Retinal pigment epithelial cell (primary cell): Measurements from ENCODE around the gene PHGDH.

ENCODE experiments used
- DNase-seq: peaks from one replicate; pipeline ENCODE4 v3.0.0-alpha.2; 2010; ENCODE audit warnings: low read depth
- H3K4me3 ChIP-seq: 2 replicates; pipeline ENCODE4 v1.5.1; 2011; ENCODE audit warnings: mild to moderate bottlenecking, low read length, control low read depth, moderate library complexity
- CTCF ChIP-seq: conservative IDR thresholded peaks from 2 replicates; pipeline ENCODE4 v1.5.1; 2011; ENCODE audit warnings: low read depth, low read length, control low read depth, inconsistent platforms

PHGDH gene

DNA sequence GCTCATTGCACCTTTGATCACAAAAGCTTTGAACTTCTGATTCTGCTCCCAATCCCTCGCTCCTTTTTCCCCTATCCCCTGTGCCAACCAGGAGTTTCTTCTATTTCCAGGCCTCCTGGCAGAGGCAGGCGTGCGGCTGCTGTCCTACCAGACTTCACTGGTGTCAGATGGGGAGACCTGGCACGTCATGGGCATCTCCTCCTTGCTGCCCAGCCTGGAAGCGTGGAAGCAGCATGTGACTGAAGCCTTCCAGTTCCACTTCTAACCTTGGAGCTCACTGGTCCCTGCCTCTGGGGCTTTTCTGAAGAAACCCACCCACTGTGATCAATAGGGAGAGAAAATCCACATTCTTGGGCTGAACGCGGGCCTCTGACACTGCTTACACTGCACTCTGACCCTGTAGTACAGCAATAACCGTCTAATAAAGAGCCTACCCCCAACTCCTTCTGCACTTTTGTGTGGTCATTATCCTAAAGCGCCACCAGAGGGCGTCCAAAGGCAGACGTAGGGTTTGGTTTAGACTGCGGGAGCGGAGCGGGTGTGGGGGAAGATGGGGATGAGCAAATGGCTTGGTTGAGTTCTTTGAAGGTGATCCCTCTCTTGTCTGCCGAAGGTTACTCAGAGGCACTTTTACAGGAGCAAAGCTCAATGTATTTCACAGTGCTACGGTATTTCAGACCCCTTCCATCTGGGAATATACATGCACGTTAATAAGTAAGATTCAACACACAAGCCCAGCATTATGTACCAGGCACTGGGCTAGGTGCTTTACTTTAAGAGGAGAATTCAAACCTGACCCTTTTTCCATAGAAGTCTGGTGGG is 32.3 kb downstream of the PHGDH start:
- peak; percentile 90 for TF ChIP-seq CTCF
- H3K4me3 ChIP-seq, result no peak overlapping the region
- no peak for DNase-seq

GRCh38 chr1:119744598-119744942 is 32.8 kb downstream of the PHGDH start:
- DNase-seq, result no peak
- no peak overlapping the region for H3K4me3 ChIP-seq
- no peak for TF ChIP-seq CTCF

DNA sequence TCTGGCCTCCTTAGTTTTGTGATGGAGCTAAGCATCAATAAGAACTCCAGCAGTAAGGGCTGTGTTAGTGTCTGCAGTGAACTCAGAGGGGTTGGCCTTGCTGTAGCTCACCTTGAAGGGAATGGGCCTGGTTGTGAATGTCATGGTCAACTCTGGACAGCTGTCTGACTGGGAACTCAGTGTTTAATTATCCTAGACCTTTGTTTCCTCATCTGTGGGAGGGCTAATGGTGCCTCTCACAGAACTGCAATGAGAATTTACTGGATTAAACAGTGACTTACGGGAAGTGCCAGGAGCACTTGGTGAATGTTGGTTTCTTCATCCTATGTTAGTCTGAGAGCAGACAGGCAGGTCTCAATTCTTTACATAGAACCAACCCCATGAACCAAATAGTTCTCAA is 33.3 kb downstream of the PHGDH start:
- DNase-seq, result no peak
- no peak for TF ChIP-seq CTCF
- H3K4me3 ChIP-seq, result no peak overlapping the region

DNA sequence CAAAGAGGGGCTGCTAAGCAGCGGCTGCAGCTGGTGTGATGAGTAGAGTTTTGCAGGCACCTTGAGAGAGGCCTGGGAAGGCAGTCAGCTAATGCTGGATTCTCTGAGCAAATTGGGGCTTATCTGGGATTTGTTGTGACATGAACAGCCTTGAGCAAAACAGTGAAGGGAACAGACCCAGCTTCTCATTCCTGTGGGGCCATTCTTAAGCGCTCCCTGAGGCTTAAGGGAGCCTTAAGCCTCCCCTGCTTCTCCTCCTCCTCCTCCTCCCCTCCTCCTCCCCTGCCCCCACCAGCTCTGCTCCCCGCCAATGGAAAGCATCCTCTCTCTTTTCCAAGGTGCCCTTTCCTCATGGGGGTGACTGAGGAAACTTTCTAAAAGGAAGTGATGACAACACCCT is 35.7 kb downstream of the PHGDH start:
- H3K4me3 ChIP-seq, result no peak overlapping the region
- TF ChIP-seq CTCF, result no peak
- no peak for DNase-seq

DNA sequence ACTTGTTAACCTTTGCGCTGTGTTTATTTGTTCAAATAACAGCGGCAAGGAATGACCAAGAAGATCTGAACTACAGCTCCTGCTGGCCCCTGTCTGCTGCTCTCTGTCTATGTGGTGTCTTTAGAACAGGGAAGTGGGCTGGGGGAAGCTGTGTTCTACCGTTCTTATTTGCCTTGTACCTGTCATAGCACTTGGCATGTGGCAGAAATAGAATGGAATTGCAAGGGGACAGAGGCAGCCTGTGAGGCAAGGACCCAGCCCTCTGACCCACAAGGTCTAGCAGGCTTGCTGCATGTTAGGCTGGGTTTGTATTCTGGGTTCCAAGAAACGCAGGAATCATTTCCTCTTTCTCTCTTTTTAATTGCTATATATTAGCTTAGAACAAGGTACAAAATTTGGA is 36.3 kb downstream of the PHGDH start:
- no peak for TF ChIP-seq CTCF
- H3K4me3 ChIP-seq, result no peak overlapping the region
- no peak for DNase-seq

DNA sequence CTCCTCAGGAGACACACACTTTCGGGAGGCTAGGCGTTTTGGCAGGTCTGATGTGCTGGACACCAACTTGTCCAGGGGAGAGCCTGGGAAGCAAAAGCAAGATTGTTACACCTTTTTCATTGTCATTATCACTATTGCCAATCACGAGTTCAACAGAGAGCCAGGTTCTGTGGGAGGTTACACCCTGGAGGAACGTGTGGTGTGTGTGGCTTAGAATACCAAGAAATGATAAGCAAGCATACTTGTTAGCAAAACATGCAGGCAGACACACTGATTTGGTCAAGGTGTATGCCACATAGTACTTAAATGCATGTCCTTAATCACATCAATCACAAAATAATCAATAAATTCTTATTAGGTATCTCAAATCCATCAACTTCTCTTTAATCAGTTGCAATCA is 40.9 kb downstream of the PHGDH start:
- no peak for DNase-seq
- no peak for TF ChIP-seq CTCF
- no peak overlapping the region for H3K4me3 ChIP-seq

DNA sequence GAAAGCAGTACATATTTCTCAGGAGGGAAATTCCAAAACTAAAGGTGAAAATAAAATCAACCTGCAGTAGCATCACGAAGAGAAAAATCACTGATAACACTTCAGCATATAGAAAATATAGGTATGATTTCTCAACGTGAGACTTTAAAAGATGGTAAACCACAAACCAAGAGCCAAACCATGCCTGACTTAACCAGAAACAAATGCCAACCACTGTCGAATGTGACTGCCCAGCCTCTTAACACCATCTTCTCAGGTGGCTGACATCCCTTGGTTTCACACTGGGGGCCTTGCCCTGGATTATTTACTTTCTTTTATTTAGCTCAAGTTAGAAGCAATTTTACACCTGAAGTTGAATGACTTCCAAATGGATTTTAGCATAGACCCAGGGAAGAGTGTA is 46.9 kb downstream of the PHGDH start:
- no peak for TF ChIP-seq CTCF
- H3K4me3 ChIP-seq, result no peak overlapping the region
- no peak for DNase-seq
